ENCODE measurements around the gene CDC14B.

- TF ChIP-seq POLR2A (IDR thresholded peaks at IDR 0.05) (no peak), CTCF (IDR thresholded peaks at IDR 0.05) (no peak)
Observed at GRCh38 chr9:96461336-96461735, 158.3 kb downstream of the CDC14B start.
